Measurements from ENCODE around the gene LDHAL6B.

DNA sequence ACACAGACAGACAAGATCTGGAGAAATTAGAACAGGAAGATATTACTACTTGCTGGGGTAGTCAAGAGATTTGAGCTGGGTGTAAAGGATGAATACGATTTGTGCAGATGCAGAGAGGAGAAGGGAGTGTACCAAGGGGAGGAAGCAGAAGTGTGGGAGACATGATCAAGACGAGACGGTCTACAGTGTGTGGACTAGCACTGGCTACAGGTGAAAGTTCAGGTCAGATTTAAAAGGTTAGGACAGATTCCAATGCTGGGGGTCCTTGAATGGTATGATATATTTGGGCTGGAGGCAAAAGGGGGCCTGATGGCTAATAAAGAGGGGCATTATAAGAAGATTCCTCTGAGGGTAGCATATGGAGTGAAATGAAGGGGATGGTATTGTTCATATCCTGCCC is 12.1 kb downstream of the LDHAL6B start:
- TF ChIP-seq, protein P1, sequence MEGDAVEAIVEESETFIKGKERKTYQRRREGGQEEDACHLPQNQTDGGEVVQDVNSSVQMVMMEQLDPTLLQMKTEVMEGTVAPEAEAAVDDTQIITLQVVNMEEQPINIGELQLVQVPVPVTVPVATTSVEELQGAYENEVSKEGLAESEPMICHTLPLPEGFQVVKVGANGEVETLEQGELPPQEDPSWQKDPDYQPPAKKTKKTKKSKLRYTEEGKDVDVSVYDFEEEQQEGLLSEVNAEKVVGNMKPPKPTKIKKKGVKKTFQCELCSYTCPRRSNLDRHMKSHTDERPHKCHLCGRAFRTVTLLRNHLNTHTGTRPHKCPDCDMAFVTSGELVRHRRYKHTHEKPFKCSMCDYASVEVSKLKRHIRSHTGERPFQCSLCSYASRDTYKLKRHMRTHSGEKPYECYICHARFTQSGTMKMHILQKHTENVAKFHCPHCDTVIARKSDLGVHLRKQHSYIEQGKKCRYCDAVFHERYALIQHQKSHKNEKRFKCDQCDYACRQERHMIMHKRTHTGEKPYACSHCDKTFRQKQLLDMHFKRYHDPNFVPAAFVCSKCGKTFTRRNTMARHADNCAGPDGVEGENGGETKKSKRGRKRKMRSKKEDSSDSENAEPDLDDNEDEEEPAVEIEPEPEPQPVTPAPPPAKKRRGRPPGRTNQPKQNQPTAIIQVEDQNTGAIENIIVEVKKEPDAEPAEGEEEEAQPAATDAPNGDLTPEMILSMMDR (IDR thresholded peaks at IDR 0.05) = no peak
- no peak for TF ChIP-seq POLR2AphosphoS5 (IDR thresholded peaks at IDR 0.05; ENCODE audit: insufficient read depth in 1 of 2, low read depth in 1 of 2)
- TF ChIP-seq POLR2A (IDR thresholded peaks at IDR 0.05) = no peak

Measured in vagina (tissue), 2 donors.